Brain pericyte (primary cell): ENCODE results near the gene ANKRD40CL.
"Not testable (repeated sequence)": the region's sequence is repeated elsewhere in the genome, so short reads cannot be mapped to it uniquely, and the experiment has no call there.

Experiments used
- DNase-seq: peaks from one replicate; pipeline ENCODE4 v3.0.0-alpha.2; 2012; ENCODE audit warnings: low read depth, low spot score

Gene ANKRD40CL

GRCh38 chr17:50763716-50764475 lies 3.4 kb downstream of the ANKRD40CL start:
- no peak for DNase-seq

- no peak for DNase-seq
Measured at GRCh38 chr17:50762177-50762576, 5.1 kb downstream of the ANKRD40CL start.

- no peak for DNase-seq
Measured at GRCh38 chr17:50758989-50759544, 8.3 kb downstream of the ANKRD40CL start.

- DNase-seq: no peak
Measured at GRCh38 chr17:50758524-50758923, 8.8 kb downstream of the ANKRD40CL start.

GRCh38 chr17:50754521-50754920 lies 12.8 kb downstream of the ANKRD40CL start:
- no peak for DNase-seq

GRCh38 chr17:50749245-50749644 lies 18.1 kb downstream of the ANKRD40CL start:
- DNase-seq: no peak

GRCh38 chr17:50745631-50746030 lies 21.7 kb downstream of the ANKRD40CL start:
- DNase-seq: no peak

- no peak for DNase-seq
Measured at GRCh38 chr17:50739098-50739497, 28.2 kb downstream of the ANKRD40CL start.

GRCh38 chr17:50737118-50737698 lies 30.1 kb downstream of the ANKRD40CL start:
- no peak for DNase-seq

GRCh38 chr17:50735287-50735686 lies 32.0 kb downstream of the ANKRD40CL start:
- no peak for DNase-seq

- no peak for DNase-seq
Measured at GRCh38 chr17:50731575-50732460, 35.5 kb downstream of the ANKRD40CL start.

- no peak for DNase-seq
Measured at GRCh38 chr17:50728881-50729765, 38.2 kb downstream of the ANKRD40CL start.

GRCh38 chr17:50728112-50728429 lies 39.2 kb downstream of the ANKRD40CL start:
- no peak for DNase-seq

- DNase-seq: no peak
Measured at GRCh38 chr17:50725769-50726655, 41.3 kb downstream of the ANKRD40CL start.

- not testable (repeated sequence) for DNase-seq
Measured at GRCh38 chr17:50724622-50725021, 42.7 kb downstream of the ANKRD40CL start.

- DNase-seq: no peak
Measured at GRCh38 chr17:50722746-50723145, 44.6 kb downstream of the ANKRD40CL start.

GRCh38 chr17:50721194-50722010 lies 45.9 kb downstream of the ANKRD40CL start:
- DNase-seq: no peak

- DNase-seq: no peak
Measured at GRCh38 chr17:50719924-50720794, 47.2 kb downstream of the ANKRD40CL start.
